ENCODE measurements around the gene LY6G5B.
A peak's percentile ranks its signal among the peaks of the same experiment; 100 is the strongest.

LY6G5B gene

DNA sequence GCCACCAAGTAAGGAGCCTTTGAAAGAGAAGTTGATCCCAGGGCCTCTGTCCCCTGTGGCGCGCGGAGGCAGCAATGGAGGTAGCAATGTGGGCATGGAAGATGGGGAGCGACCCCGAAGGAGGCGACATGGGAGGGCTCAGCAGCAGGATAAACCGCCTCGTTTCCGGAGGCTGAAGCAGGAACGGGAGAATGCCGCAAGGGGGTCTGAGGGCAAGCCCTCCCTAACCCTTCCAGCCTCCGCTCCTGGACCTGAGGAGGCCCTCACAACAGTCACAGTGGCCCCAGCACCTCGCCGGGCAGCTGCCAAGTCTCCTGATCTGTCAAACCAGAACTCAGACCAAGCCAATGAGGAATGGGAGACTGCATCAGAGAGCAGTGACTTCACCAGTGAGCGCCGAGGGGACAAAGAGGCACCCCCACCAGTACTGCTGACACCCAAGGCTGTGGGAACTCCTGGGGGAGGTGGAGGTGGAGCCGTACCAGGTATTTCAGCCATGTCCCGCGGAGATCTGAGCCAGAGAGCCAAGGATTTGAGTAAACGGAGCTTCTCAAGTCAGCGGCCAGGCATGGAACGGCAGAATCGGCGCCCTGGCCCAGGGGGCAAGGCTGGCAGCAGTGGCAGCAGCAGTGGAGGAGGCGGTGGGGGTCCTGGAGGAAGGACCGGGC lies 37.4 kb upstream of the LY6G5B start:
- Histone ChIP-seq H3K4me2 (ENCODE audit: insufficient read depth, low read length) (no peak overlapping the region), H2AFZ (ENCODE audit: low read depth, low read length) (no peak overlapping the region), H3K9ac (ENCODE audit: low read depth, low read length) (peak overlapping the region; percentile 8; the same call in 1 of the 2 replicates), H4K20me1 (ENCODE audit: insufficient read depth, low read length) (peaks cover 77% of the 10 kb centered on the region), H3K4me3 (ENCODE audit: low read depth in 1 of 2, low read length in 2 of 2) (no peak overlapping the region), H3K79me2 (ENCODE audit: insufficient read depth, low read length) (peaks cover 33% of the 10 kb centered on the region), H3K9me3 (ENCODE audit: insufficient read depth, low read length, severe bottlenecking) (no peaks in the 10 kb centered on the region), H3K27me3 (ENCODE audit: insufficient read depth, low read length, poor library complexity) (no peaks in the 10 kb centered on the region), H3K27ac (ENCODE audit: low read length) (peak overlapping the region; percentile 6; the same call in 1 of the 2 replicates), H3K4me1 (ENCODE audit: insufficient read depth, low read length) (0 out of 2 replicates have a peak, but pooled peaks cover 3% of the 10 kb centered on the region), H3K36me3 (ENCODE audit: insufficient read depth, low read length) (peaks cover 99% of the 10 kb centered on the region)
- TF ChIP-seq EZH2 (IDR thresholded peaks at IDR 0.05; ENCODE audit: borderline replicate concordance, low read depth, low read length, severe bottlenecking) = no peak
- TF ChIP-seq, protein P1, sequence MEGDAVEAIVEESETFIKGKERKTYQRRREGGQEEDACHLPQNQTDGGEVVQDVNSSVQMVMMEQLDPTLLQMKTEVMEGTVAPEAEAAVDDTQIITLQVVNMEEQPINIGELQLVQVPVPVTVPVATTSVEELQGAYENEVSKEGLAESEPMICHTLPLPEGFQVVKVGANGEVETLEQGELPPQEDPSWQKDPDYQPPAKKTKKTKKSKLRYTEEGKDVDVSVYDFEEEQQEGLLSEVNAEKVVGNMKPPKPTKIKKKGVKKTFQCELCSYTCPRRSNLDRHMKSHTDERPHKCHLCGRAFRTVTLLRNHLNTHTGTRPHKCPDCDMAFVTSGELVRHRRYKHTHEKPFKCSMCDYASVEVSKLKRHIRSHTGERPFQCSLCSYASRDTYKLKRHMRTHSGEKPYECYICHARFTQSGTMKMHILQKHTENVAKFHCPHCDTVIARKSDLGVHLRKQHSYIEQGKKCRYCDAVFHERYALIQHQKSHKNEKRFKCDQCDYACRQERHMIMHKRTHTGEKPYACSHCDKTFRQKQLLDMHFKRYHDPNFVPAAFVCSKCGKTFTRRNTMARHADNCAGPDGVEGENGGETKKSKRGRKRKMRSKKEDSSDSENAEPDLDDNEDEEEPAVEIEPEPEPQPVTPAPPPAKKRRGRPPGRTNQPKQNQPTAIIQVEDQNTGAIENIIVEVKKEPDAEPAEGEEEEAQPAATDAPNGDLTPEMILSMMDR (IDR thresholded peaks at IDR 0.05; ENCODE audit: borderline replicate concordance, extremely low read depth, low read length, poor library complexity, severe bottlenecking) = no peak
- DNase-seq = no peak
- 0 out of 3 replicates have a peak, but pooled peaks have one; percentile 4 for ATAC-seq (ENCODE audit: insufficient read depth, low read depth)

DNA sequence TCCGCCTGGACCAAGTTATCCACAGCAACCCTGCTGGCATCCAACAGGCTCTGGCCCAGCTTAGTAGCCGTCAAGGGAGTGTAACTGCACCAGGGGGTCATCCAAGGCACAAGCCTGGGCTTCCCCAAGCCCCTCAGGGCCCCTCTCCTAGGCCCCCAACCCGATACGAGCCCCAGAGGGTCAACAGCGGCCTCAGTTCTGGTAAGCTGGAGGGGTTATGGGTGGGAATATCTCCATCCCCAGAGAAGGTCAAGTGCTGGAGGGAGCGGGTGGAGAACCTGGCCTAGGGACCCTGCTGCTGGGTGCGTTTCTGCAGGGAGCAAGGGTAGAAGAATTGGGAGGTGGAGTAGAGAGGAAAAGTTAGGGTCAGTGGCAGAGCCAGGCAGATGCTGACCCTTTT lies 36.3 kb upstream of the LY6G5B start:
- Histone ChIP-seq H3K27me3 (ENCODE audit: insufficient read depth, low read length, poor library complexity) (no peaks in the 10 kb centered on the region), H3K9ac (ENCODE audit: low read depth, low read length) (no peak overlapping the region), H3K36me3 (ENCODE audit: insufficient read depth, low read length) (peaks cover 97% of the 10 kb centered on the region)

DNA sequence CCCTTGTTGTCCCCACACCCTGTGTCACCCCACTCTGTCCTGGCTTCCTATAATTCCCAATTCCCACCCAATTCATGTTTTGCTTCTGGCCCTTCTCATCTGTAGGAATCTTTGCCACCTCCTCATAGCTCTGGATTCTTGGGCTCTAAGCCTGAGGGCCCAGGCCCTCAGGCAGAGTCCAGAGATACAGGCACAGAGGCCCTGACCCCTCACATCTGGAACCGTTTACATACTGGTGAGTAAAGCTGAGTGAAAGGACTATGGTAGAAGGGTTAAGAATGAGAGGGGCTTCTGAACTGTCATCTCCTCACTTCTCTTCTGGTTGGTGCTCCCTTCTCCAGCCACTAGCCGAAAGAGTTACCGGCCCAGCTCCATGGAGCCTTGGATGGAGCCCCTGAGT lies 35.6 kb upstream of the LY6G5B start:
- Histone ChIP-seq H3K9me3 (ENCODE audit: insufficient read depth, low read length, severe bottlenecking) (no peaks in the 10 kb centered on the region), H3K4me3 (ENCODE audit: low read depth in 1 of 2, low read length in 2 of 2) (no peak overlapping the region), H3K9ac (ENCODE audit: low read depth, low read length) (no peak overlapping the region), H3K36me3 (ENCODE audit: insufficient read depth, low read length) (peaks cover 95% of the 10 kb centered on the region), H2AFZ (ENCODE audit: low read depth, low read length) (no peak overlapping the region), H3K4me1 (ENCODE audit: insufficient read depth, low read length) (no peaks in the 10 kb centered on the region), H3K4me2 (ENCODE audit: insufficient read depth, low read length) (no peak overlapping the region), H3K27ac (ENCODE audit: low read length) (0 out of 2 replicates have a peak overlapping the region, but pooled peaks have one; percentile 19), H4K20me1 (ENCODE audit: insufficient read depth, low read length) (peaks cover 67% of the 10 kb centered on the region), H3K27me3 (ENCODE audit: insufficient read depth, low read length, poor library complexity) (no peaks in the 10 kb centered on the region), H3K79me2 (ENCODE audit: insufficient read depth, low read length) (peaks cover 18% of the 10 kb centered on the region)
- TF ChIP-seq, protein P1 (IDR thresholded peaks at IDR 0.05; ENCODE audit: borderline replicate concordance, extremely low read depth, low read length, poor library complexity, severe bottlenecking) = no peak
- ATAC-seq (ENCODE audit: insufficient read depth, low read depth) (no peak), DNase-seq (no peak)

More for the DNA sequence above, 36.3 kb upstream of the LY6G5B start:
- Histone ChIP-seq H3K4me2 (ENCODE audit: insufficient read depth, low read length) (no peak overlapping the region), H3K27ac (ENCODE audit: low read length) (no peak overlapping the region), H3K4me1 (ENCODE audit: insufficient read depth, low read length) (no peaks in the 10 kb centered on the region), H3K4me3 (ENCODE audit: low read depth in 1 of 2, low read length in 2 of 2) (no peak overlapping the region), H4K20me1 (ENCODE audit: insufficient read depth, low read length) (peaks cover 67% of the 10 kb centered on the region), H2AFZ (ENCODE audit: low read depth, low read length) (no peak overlapping the region), H3K9me3 (ENCODE audit: insufficient read depth, low read length, severe bottlenecking) (no peaks in the 10 kb centered on the region), H3K79me2 (ENCODE audit: insufficient read depth, low read length) (peaks cover 23% of the 10 kb centered on the region)
- TF ChIP-seq, protein P1 (IDR thresholded peaks at IDR 0.05; ENCODE audit: borderline replicate concordance, extremely low read depth, low read length, poor library complexity, severe bottlenecking) = no peak
- no peak for TF ChIP-seq EZH2 (IDR thresholded peaks at IDR 0.05; ENCODE audit: borderline replicate concordance, low read depth, low read length, severe bottlenecking)
- ATAC-seq (ENCODE audit: insufficient read depth, low read depth) = no peak
- no peak for DNase-seq

Data from DND-41 (cell line).